NCI-H2081 (cell line): ENCODE measurements around the gene TFDP1.

Experiments used
- DNase-seq, 2 experiments: peaks; one replicate each; lab custom pipeline; 2025; lab: John Stamatoyannopoulos, UW

The TFDP1 gene

DNA sequence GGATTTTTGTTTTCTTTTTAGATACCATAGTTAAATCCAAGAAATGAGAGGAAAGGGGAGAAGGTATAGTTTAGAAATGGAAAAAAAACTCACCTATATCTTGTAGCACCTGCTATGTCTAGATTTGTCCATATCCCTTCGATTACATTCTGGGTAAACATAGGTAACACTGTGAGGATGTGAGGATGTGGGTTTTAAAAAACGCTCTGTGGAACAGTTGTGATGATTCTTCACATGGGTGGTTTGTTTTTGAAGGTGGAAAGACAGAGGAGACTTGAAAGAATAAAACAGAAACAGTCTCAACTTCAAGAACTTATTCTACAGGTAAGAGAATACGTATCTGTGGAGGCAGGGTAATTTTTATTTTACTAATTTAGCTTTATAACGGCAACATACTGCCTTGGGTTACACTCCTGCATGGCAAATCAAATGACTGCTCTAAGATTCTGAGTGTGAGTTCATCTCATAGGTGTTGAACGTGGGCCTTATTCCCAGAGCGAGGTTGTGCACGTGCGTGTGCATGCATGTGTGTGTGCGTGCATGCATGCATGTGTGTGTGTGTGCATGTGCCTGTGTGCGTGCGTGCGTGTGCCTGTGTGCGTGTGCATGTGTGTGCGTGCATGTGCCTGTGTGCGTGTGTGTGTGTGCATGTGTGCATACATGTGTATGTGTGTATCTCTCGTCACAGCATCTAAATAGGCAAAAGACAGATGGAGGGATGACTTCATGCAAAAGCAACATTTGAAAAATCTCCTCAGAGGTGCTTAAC lies 49.9 kb downstream of the TFDP1 start:
- no peak for DNase-seq

DNA sequence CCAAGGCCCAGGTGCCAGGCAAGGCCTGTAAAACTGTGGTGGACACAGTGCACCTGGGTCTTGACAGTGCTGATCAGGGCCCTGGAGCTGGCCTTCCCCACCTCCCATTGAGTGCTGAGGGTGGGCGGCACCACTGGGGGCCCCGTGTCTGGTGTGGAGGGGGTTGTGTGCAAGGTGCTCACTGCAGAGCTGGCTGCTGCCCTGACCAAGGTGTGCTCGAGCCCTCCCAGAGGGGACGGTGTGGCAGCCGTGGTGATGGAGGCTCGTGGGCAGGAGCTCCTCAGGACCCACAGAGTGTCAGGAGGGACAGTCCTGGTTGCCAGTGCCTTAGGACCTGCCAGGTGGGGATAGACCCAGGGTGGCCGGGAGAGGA lies 50.5 kb downstream of the TFDP1 start:
- DNase-seq: no peak

DNA sequence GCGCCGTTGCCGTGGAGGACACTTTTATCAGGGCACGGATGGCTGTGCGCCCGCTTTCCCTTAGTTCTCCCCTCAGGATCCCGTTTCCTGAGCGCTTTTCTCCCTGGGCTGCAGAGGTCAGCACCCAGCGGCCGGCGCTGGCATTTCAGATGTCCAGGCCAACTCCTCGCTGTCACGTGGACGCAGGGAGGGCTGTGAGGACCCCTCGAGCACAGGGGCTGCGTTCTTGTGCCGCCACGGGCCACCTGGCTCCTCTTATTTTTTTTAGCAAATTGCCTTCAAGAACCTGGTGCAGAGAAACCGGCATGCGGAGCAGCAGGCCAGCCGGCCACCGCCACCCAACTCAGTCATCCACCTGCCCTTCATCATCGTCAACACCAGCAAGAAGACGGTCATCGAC lies 51.2 kb downstream of the TFDP1 start:
- no peak for DNase-seq

DNA sequence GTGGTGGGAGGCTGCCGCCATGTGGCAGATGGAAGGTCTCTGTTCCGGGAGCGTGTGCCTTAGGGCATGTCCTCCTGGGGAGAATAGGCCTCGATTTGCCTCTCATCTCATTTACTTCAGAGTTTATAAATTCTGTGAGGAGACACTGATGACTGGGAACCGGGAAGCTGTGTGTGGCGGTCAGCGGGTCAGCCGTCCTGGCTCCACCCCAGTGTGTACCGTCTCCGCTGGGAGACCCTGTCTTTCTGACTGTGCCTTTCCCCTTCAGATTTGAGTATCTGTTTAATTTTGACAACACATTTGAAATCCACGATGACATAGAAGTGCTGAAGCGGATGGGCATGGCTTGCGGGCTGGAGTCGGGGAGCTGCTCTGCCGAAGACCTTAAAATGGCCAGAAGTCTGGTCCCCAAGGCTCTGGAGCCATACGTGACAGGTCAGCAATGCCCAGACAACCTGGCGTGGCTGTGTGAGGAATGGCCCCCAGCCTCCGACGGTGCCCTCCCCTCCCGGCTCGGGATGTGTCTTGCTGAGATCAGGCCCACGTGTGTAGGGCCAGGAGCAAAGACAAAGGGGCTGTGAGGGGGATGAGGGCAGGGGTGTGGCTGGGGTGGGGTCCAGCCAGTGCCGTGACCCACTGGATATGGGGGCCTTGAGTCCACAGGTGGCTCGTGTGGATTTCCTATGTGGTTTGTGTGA lies 51.9 kb downstream of the TFDP1 start:
- DNase-seq: no peak

DNA sequence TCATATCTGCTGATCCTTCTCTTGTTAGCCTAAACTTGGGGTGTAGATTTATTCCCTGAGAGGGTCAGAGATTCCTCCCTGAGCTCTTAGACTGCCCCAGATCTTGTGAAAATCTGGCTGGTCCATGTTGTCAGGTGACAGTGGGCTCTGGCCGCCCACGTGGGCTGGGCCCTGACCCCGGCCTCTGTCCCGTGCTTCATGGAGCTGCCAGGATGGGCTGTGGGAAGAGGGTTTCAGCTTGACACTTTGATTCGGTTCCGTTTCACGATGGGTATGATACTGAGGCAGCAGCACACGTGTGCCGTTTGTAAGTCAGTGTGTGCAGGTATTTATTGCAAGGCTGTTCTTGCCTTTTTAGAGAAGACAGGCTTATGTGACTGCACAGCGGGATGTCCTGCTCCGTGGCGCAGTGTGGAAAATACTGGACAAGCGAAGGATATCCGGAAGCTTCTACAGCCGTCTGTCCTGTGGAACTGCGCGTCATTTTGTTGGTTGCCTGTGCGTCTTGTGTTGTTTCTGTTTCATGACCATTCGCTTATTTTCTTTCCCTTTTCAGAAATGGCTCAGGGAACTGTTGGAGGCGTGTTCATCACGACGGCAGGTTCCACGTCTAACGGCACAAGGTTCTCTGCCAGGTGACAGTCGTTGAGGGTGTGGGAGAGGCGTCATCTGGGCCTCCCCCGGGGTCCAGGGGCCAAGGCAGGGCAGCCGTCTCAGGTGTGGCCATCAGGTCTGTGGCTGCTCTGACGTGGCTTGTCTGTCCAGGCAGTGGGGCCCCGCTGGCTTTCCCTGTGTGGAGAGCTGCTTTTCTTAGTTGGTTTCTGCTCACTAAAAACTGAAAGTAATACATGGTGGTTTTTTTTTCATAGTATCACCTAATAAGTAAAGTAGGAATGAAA lies 53.0 kb downstream of the TFDP1 start:
- no peak for DNase-seq

DNA sequence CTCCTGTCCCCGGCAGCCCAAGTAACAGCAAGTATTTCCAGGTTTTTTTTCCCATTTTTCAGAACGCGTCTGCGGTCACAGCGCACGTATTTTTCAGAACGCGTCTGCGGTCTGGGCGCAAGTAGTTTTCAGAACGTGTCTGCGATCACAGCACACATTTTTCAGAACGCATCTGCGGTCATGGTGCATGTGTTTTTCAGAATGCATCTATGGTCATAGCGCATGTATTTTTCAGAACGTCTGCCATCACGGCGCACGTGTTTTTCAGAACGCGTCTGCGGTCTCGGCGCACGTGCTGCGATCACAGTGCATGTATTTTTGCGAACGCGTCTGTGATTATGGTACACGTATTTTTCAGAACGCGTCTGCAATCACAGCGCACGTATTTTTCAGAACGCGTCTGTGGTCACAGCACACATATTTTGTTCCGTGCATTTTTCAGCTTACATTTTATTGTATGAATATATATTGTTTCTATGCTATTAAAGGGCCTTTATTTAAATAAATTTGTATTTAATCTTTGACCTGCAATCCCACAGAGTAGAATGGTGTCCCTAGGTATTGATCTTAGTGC lies 53.7 kb downstream of the TFDP1 start:
- DNase-seq: no peak

DNA sequence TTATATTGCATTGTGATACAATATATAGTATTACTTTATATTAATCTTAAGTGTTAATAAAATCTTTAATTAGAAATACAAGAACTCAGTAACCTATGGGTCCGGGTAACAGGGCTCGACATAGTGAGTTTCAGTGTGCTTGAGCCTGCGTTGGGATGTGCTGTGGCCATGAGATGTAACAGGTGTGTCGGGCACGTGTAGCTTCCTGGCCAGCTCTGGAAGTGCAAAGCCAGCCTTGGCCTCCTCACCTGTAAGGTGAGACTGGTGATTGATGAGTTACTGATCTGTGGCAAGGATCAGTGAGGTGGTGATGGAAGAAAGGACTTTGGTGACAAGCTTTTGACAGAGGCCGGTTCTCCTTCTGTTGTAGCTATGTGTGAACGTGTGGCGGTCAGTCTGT lies 54.3 kb downstream of the TFDP1 start:
- no peak for DNase-seq

DNA sequence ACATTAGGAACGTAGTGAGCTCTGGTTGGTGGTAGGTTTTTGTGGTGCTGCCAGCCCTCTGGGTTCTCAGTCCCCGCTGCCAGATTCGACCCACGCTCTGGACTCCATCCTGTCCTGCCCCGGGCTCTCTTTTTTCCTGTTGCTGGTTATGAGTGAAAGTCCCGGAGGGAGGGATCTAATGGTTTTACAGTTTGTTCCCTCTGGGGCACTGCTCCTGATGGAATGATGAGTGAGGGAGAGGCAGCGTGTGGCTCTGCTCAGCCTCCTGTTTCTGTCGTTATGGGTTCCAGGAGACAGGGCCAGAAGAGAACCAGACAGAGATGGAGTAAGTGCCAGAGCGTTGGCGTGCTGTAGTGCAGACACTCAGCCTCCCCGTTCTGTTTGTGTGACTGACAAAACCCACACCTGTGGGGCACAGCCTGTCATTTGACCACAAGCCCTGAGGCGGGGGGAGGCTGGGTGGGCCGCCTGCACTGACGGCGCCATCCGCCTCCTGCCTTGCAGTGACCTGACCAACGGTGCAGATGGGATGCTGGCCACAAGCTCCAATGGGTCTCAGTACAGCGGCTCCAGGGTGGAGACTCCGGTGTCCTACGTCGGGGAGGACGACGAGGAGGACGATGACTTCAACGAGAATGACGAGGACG lies 55.2 kb downstream of the TFDP1 start:
- DNase-seq: no peak

DNA sequence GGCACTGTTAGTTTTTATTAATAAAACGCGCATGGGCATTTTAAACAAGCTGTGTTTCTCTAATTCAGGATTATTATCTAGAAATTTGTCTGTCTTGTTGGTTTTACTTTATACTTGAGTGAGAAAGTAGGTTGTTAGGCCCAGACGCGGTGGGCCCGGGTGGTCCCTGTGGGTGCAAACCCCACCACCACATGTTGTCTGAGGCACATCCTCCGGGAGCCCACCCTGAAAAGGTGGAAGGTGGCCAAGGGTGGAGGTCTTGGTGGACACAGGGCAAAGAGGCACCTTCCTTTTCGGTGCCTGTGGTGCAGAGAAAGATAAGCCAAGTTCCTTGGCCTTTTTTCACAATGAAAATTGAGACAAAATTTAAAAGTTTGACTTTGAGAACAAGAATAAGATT lies 56.9 kb downstream of the TFDP1 start:
- no peak for DNase-seq

DNA sequence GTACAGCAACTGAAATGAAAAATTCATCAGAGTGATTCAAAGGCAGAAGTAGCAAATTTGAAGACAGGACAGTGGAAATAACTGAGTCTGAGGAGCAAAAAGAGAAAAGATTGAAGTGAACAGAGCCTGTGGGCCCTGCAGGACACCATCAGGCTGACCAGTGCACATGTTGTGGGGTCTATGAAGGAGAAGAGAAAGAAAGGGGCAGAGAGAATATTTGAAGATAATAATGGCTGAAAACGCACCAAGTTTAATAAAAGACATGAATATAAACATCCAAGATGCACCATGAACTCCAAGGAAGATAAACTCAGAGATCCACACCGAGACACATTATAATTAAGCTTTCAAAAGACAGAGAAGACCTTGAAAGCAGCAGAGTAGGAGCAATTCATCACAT lies 58.0 kb downstream of the TFDP1 start:
- no peak for DNase-seq

DNA sequence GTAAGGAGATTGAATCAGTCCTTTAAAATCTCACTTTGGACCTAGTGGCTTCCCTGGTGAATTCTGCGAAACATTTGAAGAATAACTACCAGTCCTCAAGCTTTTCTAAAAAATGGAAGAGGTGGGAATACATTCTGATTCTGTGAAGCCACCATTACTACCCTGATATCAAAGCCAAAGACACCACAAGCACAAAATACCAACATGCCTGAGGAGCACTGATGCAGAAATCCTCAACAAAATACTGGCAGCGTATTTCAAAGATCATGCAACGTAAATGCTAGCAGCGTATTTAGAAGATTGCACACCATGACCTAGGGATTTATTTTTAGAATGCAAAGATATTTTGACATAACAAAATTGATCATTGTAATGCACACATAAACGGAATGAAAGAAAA lies 59.0 kb downstream of the TFDP1 start:
- DNase-seq: no peak

DNA sequence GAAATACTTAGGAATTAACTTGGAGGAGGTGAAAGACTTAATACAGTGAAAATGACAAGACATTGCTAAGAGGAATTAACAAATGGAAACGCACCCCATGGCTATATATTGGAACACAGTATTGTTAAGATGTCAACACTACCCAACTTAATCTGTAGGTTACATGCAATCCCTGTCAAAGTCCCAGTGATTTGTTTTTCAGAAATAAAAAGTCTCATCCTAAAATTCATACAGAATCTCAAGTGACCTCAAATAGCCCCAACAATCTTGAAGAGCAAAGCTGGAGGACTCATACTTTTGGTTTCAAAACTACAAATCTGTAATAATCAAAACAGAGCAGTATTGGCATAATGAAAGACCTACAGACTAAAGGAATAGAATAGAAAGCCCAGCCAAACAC lies 60.2 kb downstream of the TFDP1 start:
- no peak for DNase-seq

DNA sequence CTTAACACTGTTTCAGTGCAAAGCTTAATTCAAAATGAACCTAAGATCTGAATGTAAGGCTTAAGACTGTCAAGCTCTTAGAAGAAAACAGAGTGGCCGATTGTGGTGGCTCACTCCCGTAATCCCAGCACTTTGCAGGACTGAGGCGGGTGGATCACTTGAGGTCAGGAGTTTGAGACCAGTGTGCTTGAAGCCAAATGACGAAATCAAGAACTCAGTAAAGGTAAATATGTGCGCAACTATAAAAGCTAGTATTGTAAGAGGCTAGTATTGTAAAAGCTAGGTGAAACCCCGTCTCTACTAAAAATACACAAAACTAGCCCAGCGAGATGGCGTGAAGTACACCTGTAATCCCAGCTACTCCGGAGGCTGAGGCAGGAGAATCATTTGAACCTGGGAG lies 60.8 kb downstream of the TFDP1 start:
- no peak for DNase-seq

DNA sequence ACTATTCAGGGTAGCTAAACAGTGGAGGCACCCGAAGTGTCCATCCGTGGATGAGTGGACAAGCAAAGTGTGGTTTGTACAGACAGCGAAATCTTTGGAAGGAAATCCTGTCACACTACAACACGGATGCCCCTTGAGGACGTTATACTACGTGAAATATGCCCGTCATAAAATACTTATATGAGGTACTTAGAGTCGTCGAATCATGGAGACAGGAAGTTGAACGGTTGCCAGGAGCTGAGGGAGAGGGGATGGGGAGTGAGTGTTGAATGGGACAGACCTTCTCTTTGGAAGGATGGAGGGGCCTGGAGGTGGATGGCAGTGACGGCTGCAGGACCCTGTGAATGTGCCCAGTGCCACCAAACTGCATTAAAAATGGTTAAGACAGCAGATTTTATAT lies 61.8 kb downstream of the TFDP1 start:
- peak in 1 of 2 experiments; percentile 33 for DNase-seq

DNA sequence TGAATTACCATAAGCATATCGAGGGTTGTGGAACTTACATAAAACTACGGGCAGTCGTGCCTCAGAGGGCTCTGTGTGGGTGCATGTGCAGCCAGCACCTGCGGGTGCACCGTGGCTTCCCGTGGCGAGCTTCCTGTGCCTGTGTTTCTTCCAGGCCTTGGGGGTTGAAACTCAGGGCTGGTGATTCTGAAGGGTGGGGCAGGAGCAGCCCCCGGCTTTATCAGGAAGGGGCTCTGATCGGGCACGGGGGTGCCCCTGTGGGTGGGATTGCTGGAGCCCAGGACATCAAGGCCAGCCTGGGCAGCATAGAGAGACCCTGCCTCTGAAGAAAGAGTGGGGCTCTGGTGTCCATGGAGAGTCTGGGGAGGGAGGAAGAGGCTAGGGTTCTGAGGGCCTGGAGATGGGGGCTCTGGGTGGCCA lies 62.4 kb downstream of the TFDP1 start:
- no peak for DNase-seq

DNA sequence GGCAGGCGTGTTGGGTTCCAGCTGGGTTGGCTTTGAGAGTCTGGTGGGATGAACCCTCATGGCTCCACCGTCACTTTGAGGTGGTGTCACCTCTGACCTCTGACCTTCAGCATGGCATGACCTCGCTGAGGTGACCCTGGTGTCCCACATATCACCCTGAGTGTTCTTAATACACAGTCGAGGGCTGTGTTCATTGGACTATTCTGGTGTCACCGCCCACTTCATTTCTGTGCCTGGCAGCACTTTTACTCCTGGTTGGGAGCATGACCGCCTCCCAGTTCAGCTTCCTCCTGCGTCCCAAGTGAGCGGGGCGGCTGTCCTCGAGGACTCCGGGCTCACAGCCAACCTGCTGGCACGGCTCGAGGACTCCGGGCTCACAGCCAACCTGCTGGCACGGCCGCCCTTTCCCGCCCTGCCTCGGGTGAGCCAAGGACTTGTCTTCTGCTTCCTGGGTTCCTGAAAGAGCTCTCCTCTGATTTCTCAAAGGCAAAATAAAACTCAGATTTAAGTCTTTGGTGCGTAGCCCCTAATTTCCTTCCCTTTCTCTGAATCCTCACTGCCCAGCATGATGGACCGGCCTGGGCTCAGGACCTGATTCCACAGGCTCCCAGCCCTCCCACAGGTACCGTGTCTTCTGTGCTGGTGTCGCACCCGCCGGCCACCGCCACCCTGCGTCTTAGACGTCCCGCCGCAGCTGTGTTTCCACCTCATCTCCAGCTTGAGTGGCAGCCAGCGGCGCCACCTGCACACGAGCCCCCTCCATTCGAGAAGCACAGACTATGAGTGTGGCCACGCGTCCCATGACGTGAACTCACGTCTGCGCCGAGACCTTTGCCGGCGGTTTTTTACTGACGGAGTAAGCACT lies 63.0 kb downstream of the TFDP1 start:
- DNase-seq: peak; percentile 85 to 93

DNA sequence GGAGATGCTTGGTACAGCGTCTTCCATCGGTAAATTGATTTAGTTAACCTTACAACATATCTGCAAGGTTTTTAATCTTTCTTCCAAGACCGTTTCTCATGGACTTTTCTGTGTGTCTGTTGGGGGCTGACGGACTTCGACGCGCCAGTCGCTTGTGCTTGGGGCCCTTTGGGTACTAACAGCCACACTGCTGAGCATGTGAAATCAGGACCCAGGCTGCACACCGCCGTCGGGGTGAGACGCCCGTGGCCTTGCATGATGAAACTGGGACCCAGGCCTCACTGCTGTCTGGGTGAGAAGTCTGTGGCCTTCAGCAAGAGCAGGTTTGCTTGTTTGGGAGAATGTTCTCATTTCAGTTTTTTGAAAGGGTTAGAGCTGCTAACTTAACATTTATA lies 63.7 kb downstream of the TFDP1 start:
- DNase-seq: no peak

DNA sequence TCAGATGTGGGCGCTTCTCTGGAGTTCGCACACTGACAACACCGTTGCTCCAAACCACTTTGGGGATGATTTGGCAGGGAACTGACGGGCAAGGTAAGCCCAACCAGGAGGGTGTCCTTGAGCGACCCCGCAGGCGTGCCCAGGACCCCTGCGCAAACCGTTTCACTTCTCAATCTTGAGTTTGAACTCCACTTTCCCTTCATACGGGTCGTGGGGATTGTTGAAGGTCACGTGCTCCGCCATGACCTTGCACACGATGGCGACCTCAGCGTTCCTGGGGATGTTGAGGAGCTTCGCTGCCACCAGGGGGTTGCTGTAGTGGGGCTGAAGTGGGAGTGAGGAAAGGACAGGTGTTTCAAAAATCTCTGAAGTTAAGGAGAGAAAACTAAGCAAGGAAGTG lies 64.7 kb downstream of the TFDP1 start:
- no peak for DNase-seq

DNA sequence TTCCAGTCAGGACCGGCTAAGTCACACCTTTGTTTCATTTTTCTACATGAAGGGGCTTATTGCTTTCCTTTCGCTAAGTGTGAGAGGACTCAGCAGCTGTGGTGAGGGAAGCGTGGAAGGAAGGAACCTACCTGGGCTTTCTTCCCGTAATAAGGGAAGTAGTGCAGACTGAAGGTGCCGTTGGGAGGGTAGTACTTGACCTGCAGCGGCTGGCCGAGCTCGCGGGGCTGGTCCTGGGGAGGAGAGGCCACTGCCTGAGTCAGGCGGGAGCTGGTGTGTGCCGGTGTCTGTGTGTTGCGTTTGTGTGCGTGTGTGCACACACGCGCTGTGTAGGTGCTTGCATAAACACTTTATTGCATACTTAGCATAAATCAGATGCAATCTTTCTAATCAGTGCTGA lies 65.7 kb downstream of the TFDP1 start:
- DNase-seq: no peak

DNA sequence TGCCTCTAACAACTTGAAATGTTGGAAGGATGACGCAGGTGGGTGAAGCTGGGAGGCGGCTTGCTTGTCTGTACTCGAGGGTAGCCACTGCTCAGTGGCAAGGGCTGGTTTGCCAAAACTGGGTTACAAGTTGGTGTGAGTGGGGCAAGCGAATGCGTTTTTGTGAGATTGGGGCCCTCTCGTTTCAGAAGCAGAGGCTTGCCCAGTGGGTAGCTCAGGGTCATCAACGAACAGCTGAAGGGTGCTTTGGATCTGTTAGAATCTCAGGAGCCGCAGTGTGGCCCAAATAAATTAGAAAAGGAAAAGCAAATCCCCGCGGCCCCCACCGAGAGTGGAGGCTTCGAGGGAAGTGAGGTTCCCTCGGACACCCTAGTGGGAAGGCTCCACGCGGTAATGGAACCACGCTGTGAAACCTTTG lies 66.2 kb downstream of the TFDP1 start:
- DNase-seq: no peak
